Keratinocyte (primary cell): ENCODE measurements around the gene PRR20B. TPM values are rescaled to one million over a fixed set of nuclear protein-coding genes. Genes with fewer than 3 reads are reported as not detected.
"Not testable (repeated sequence)": the region's sequence is repeated elsewhere in the genome, so short reads cannot be mapped to it uniquely, and the experiment has no call there.

Experiments used
- DNase-seq: peaks from one replicate; pipeline ENCODE4 v3.0.0-alpha.2; 2011; ENCODE audit warnings: low read depth, missing footprints, low spot score
- FAIRE-seq: peaks from 2 replicates; lab custom pipeline; 2011; peaks lifted over from hg19 to GRCh38; lab: Jason Lieb, UNC
- H2AFZ ChIP-seq: 2 replicates; pipeline ENCODE4 v1.6.0; 2012; ENCODE audit warnings: low read length, control low read depth, inconsistent platforms; ENCODE audit not compliant: control insufficient read depth
- H3K27ac ChIP-seq: 2 replicates; pipeline ENCODE4 v1.5.1; 2011; ENCODE audit warnings: low read length; ENCODE audit not compliant: control insufficient read depth, insufficient read depth
- H3K27me3 ChIP-seq: 3 replicates; pipeline ENCODE4 v1.6.0; 2011; ENCODE audit warnings: low read length; ENCODE audit not compliant: control insufficient read depth, insufficient read depth; ENCODE audit errors: extremely low read depth
- H3K36me3 ChIP-seq, 2 experiments: 2 replicates in 1 of 2; 3 replicates in 1 of 2; pipeline ENCODE4 v1.5.1; 2011; ENCODE audit warnings: low read length in 2 of 2, mild to moderate bottlenecking in 1 of 2; ENCODE audit not compliant: control insufficient read depth in 2 of 2, insufficient read depth in 2 of 2; ENCODE audit errors: extremely low read depth in 1 of 2
- H3K4me1 ChIP-seq: 3 replicates; pipeline ENCODE4 v1.5.1; 2011; ENCODE audit warnings: low read length; ENCODE audit not compliant: control insufficient read depth, insufficient read depth; ENCODE audit errors: extremely low read depth
- H3K4me2 ChIP-seq: 3 replicates; pipeline ENCODE4 v1.6.0; 2011; ENCODE audit warnings: low read depth, low read length; ENCODE audit not compliant: control insufficient read depth, insufficient read depth; ENCODE audit errors: extremely low read depth
- H3K4me3 ChIP-seq, 3 experiments: fragments of 200-600 bp in 1 of 3; sonication (generic) in 1 of 3; 2 replicates in 2 of 3; 3 replicates in 1 of 3; pipeline ENCODE4 v1.5.1; 2011 to 2016; ENCODE audit warnings: low read length in 3 of 3, mild to moderate bottlenecking in 3 of 3, control low read depth in 2 of 3, inconsistent platforms in 1 of 3, low read depth in 1 of 3, mixed read lengths in 1 of 3, mixed run types in 1 of 3, moderate library complexity in 1 of 3; ENCODE audit not compliant: control insufficient read depth in 2 of 3, insufficient read depth in 2 of 3; ENCODE audit errors: extremely low read depth in 1 of 3
- H3K79me2 ChIP-seq: 2 replicates; pipeline ENCODE4 v1.6.0; 2012; ENCODE audit warnings: low read length; ENCODE audit not compliant: control insufficient read depth, insufficient read depth
- H3K9ac ChIP-seq: 3 replicates; pipeline ENCODE4 v1.6.0; 2011; ENCODE audit warnings: low read length; ENCODE audit not compliant: control insufficient read depth, insufficient read depth; ENCODE audit errors: extremely low read depth
- H3K9me1 ChIP-seq: 3 replicates; pipeline ENCODE4 v1.6.0; 2011; ENCODE audit warnings: low read length; ENCODE audit not compliant: control insufficient read depth, insufficient read depth; ENCODE audit errors: extremely low read depth
- H3K9me3 ChIP-seq: 2 replicates; pipeline ENCODE4 v1.5.1; 2012; ENCODE audit warnings: low read depth, low read length; ENCODE audit not compliant: control insufficient read depth
- H4K20me1 ChIP-seq: 3 replicates; pipeline ENCODE4 v1.6.0; 2011; ENCODE audit warnings: low read length; ENCODE audit not compliant: control insufficient read depth, insufficient read depth; ENCODE audit errors: extremely low read depth
- EZH2 ChIP-seq: IDR thresholded peaks from one replicate; pipeline ENCODE4 v1.6.1; 2012; ENCODE audit warnings: inconsistent platforms, mild to moderate bottlenecking, low read length, moderate library complexity
- dilution Hi-C: fragments of 300-500 bp; cut with MboI; formaldehyde crosslinking; loops from one replicate; pipeline ENCODE4 v1.7.0; 2020; ENCODE audit warnings: low sequenced_read_pairs; ENCODE audit not compliant: extremely low pct_ligation_motif_present
- polyA plus RNA-seq, 5 experiments: library from polyadenylated mRNA; depleted of rRNA in 3 of 5; stranded (reverse) in 3 of 5; stranded (forward) in 1 of 5; unstranded in 1 of 5; fragments of >200 nt; gene quantifications; 1 replicate in 1 of 5; 2 replicates in 3 of 5; 3 replicates in 1 of 5; pipeline versions ENCODE4 v1.2.1 to v1.2.3, GENCODE V29; 2011 to 2012; ENCODE audit warnings: missing spikeins in 2 of 5, low read depth in 1 of 5, low replicate concordance in 1 of 5
- TF ChIP-seq, protein P1 (sequence below), 3 experiments: IDR thresholded peaks in 1 of 3; conservative IDR thresholded peaks in 1 of 3; optimal IDR thresholded peaks in 1 of 3; 2 replicates in 2 of 3; 3 replicates in 1 of 3; pipeline versions ENCODE3 to v1.5.1; 2011; ENCODE audit warnings: low read length in 3 of 3, mild to moderate bottlenecking in 3 of 3, moderate library complexity in 2 of 3, control low read depth in 1 of 3, inconsistent platforms in 1 of 3; ENCODE audit not compliant: insufficient read depth in 2 of 3; ENCODE audit errors: extremely low read depth in 1 of 3

Gene PRR20B
- polyA plus RNA-seq, 1 donor (not counting 4 experiments of a cell fraction or from before 2014, with no cell fraction given): not detected

DNA sequence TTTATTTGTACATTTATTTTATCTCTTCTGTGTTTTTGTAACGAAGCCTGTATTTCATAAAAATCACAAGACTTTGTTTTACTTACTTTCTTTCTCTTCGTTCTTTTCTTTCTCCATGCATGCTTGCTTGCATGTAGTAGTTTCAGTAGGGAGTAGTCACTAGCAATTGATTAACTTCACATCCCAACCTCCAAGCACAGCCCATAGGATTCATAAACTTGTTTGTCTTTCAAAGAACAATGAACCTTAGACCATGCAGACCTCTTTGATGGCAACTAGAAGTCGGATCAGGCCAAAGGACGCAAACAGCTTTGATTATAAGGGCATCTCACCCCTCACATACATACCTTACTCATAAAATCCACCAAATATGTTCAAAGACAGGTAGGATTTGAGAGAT is 9.7 kb upstream of the PRR20B start:
- Histone ChIP-seq H3K4me2 (no peak overlapping the region), H3K36me3 (no peaks in the 10 kb centered on the region), H2AFZ (no peak overlapping the region), H3K9ac (no peak overlapping the region), H3K4me3 (no peak overlapping the region), H3K27me3 (no peaks in the 10 kb centered on the region), H3K9me3 (no peaks in the 10 kb centered on the region), H3K4me1 (no peaks in the 10 kb centered on the region), H4K20me1 (no peaks in the 10 kb centered on the region), H3K27ac (no peak overlapping the region), H3K79me2 (no peaks in the 10 kb centered on the region), H3K9me1 (no peaks in the 10 kb centered on the region)
- no peak for DNase-seq
- dilution Hi-C loops: no loop called here
- no peak for FAIRE-seq
- TF ChIP-seq, protein P1, sequence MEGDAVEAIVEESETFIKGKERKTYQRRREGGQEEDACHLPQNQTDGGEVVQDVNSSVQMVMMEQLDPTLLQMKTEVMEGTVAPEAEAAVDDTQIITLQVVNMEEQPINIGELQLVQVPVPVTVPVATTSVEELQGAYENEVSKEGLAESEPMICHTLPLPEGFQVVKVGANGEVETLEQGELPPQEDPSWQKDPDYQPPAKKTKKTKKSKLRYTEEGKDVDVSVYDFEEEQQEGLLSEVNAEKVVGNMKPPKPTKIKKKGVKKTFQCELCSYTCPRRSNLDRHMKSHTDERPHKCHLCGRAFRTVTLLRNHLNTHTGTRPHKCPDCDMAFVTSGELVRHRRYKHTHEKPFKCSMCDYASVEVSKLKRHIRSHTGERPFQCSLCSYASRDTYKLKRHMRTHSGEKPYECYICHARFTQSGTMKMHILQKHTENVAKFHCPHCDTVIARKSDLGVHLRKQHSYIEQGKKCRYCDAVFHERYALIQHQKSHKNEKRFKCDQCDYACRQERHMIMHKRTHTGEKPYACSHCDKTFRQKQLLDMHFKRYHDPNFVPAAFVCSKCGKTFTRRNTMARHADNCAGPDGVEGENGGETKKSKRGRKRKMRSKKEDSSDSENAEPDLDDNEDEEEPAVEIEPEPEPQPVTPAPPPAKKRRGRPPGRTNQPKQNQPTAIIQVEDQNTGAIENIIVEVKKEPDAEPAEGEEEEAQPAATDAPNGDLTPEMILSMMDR (optimal IDR thresholded peaks at IDR 0.05 in 1 of 3, IDR thresholded peaks at IDR 0.05 in 1 of 3, conservative IDR thresholded peaks at IDR 0.05 in 1 of 3; ENCODE audit: extremely low read depth in 1 of 3, insufficient read depth in 2 of 3, low read length in 3 of 3): no peak
- TF ChIP-seq EZH2: no peak

DNA sequence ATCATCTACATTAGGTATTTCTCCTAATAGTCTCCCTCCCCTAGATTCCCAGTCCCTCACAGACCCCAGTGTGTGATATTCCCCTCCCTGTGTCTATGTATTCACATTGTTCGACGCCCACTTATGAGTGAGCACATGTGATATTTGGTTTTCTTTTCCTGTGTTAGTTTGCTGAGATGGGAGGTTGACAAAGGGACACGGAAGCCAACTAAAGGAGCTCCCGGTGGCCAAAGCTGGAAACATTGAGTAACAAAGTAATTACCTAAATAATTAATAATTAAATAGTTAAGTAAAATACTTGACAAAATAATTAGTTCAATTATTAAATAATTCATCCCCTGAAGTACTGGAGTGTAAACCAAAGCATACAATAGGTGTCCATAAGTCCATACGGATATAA is 8.3 kb upstream of the PRR20B start:
- H4K20me1 ChIP-seq: no peaks in the 10 kb centered on the region
- no peaks in the 10 kb centered on the region for H3K27me3 ChIP-seq
- DNase-seq (no peak), FAIRE-seq (no peak)
- H3K9me1 ChIP-seq: no peaks in the 10 kb centered on the region
- H3K27ac ChIP-seq: no peak overlapping the region
- no peak overlapping the region for H2AFZ ChIP-seq
- H3K4me2 ChIP-seq: no peak overlapping the region
- no peak overlapping the region for H3K9ac ChIP-seq
- H3K4me3 ChIP-seq: no peak overlapping the region
- no peak for TF ChIP-seq EZH2
- TF ChIP-seq, protein P1 (optimal IDR thresholded peaks at IDR 0.05 in 1 of 3, IDR thresholded peaks at IDR 0.05 in 1 of 3, conservative IDR thresholded peaks at IDR 0.05 in 1 of 3; ENCODE audit: extremely low read depth in 1 of 3, insufficient read depth in 2 of 3, low read length in 3 of 3): no peak
- dilution Hi-C loops: no loop called here
- no peaks in the 10 kb centered on the region for H3K79me2 ChIP-seq
- H3K9me3 ChIP-seq: no peaks in the 10 kb centered on the region
- no peaks in the 10 kb centered on the region for H3K36me3 ChIP-seq
- H3K4me1 ChIP-seq: no peaks in the 10 kb centered on the region

DNA sequence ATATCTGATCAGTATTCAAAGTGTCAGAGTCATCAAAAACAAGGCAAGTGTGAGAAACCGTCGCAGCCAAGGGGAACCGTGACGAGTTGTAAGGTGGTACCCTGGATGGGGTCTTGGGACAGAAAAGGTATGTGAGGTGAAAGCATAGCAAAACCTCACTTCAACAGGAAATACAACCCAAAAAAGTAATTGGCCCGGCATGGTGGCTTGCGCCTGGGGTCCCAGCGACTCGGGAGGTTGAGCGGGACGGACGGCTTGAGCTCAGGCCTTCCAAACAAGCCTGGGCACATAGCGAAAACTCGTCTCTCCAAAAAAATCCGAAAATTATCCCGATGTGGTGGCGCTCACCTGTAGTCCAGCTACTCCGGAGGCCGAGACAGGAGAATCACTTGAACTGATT is 7.5 kb upstream of the PRR20B start:
- not testable (repeated sequence) for H4K20me1 ChIP-seq, FAIRE-seq

DNA sequence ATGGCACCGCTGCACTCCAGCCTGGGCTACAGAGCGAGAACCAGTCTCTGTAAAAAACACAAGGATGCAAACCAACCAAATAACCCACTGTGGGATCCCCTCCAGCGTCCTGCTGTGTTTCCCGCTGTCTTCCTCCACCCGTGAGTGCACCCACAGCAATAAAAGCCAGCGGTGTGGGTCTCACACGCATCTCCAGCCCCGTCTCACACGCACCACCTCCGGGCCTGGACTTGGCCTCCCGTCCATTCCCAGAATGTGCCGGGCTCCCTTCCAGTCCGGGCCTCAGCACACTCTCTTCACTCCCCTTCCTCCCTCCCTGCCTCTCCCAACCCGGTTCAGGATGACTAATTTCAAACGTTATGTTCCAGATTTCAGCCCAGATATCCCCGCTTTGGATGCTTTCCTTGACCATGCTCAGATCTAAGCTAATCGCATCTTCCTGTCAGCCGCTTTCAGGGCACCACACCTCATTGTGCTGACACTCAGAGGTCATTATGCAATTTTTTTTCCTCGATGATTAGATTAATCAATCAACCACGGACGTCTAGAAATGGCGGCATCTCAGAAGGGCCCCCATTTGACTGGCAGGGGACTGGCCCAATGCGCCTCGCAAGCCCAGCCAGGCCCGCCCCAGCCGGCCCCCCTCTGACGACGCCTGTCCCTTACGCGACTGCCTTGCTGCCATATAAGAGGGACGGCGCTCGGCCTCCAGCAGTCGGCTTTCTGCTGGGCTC is 6.9 kb upstream of the PRR20B start, which contains the start of gene PRR20A:
Gene PRR20A (plus strand): TSS at position 684 of the 734 bp plus-strand sequence. CDS start 387 bp downstream, outside the sequence.
- H3K9ac ChIP-seq, H4K20me1 ChIP-seq, H3K4me3 ChIP-seq, FAIRE-seq, H3K79me2 ChIP-seq, dilution Hi-C loops, H3K27me3 ChIP-seq, H3K9me1 ChIP-seq, H3K27ac ChIP-seq, DNase-seq, H3K9me3 ChIP-seq, H3K4me2 ChIP-seq, H3K4me1 ChIP-seq, H2AFZ ChIP-seq, H3K36me3 ChIP-seq: not testable (repeated sequence)

More for the DNA sequence above, 7.5 kb upstream of the PRR20B start:
- H3K27me3 ChIP-seq, H3K27ac ChIP-seq, H3K9me3 ChIP-seq, dilution Hi-C loops, H3K4me3 ChIP-seq, H3K4me2 ChIP-seq, H3K9me1 ChIP-seq, H3K4me1 ChIP-seq, H2AFZ ChIP-seq, H3K9ac ChIP-seq, H3K79me2 ChIP-seq, H3K36me3 ChIP-seq, DNase-seq: not testable (repeated sequence)
